Measurements from ENCODE around the gene MIOX.

Gene MIOX
- 0.07 to 0.39 (median 0.16) reads per million in 3 experiments for total RNA-seq

- no peak for DNase-seq
These were observed at the start of gene MIOX for GRCh38 chr22:50486561-50487289. Gene MIOX, plus strand, starts transcription at chr22:50486859. Its CDS starts 39 bp downstream, at chr22:50486898.

- no peak for DNase-seq
These were observed 49.0 kb upstream of the MIOX start for GRCh38 chr22:50437511-50438304.

- no peak for DNase-seq
These were observed 48.1 kb upstream of the MIOX start for GRCh38 chr22:50438305-50439275.

- DNase-seq: no peak
These were observed 47.3 kb upstream of the MIOX start for GRCh38 chr22:50439314-50439870.

- DNase-seq: no peak
These were observed 46.8 kb upstream of the MIOX start for GRCh38 chr22:50439871-50440331.

GRCh38 chr22:50440544-50441249 is 46.0 kb upstream of the MIOX start:
- no peak for DNase-seq

- DNase-seq: no peak
These were observed 45.1 kb upstream of the MIOX start for GRCh38 chr22:50441428-50441993.

- no peak for DNase-seq
These were observed 43.5 kb upstream of the MIOX start for GRCh38 chr22:50443197-50443596.

- no peak for DNase-seq
These were observed 42.6 kb upstream of the MIOX start for GRCh38 chr22:50443801-50444625.

GRCh38 chr22:50444663-50445062 is 42.0 kb upstream of the MIOX start:
- no peak for DNase-seq

- no peak for DNase-seq
These were observed 41.4 kb upstream of the MIOX start for GRCh38 chr22:50445071-50445879.

- DNase-seq: no peak
These were observed 40.6 kb upstream of the MIOX start for GRCh38 chr22:50445880-50446707.

- DNase-seq: no peak
These were observed 39.7 kb upstream of the MIOX start for GRCh38 chr22:50446708-50447575.

- no peak for DNase-seq
These were observed 38.8 kb upstream of the MIOX start for GRCh38 chr22:50447576-50448551.

- DNase-seq: no peak
These were observed 34.0 kb upstream of the MIOX start for GRCh38 chr22:50452649-50453048.

GRCh38 chr22:50454556-50455075 is 32.0 kb upstream of the MIOX start:
- DNase-seq: no peak
